Activated T-helper 2 cell treated with anti-CD3 and anti-CD28 coated beads, Interferon-gamma antibody, Interleukin-2, Interleukin-4, amounts not matched to agents 10 μg/mL and 5 μg/mL and 100 μg/mL, durations not matched to agents 14 hours and 24 hours and 36 hours (primary cell): ENCODE data around the gene ROCK2. TPM values are rescaled to one million over a fixed set of nuclear protein-coding genes. Genes with fewer than 3 reads are reported as not detected.

Experiments
- DNase-seq: peaks from one replicate; pipeline ENCODE4 v3.0.0; 2021; ENCODE audit warnings: low spot score
- H3K27ac Mint-ChIP-seq: one replicate; pipeline ENCODE4 v1.8.0; 2021; ENCODE audit warnings: mixed read lengths
- H3K27me3 Mint-ChIP-seq: one replicate; pipeline ENCODE4 v1.8.0; 2021; ENCODE audit warnings: low read depth, mixed read lengths
- H3K36me3 Mint-ChIP-seq: one replicate; pipeline ENCODE4 v1.8.0; 2021; ENCODE audit warnings: low read depth, mixed read lengths
- H3K4me1 Mint-ChIP-seq: one replicate; pipeline ENCODE4 v1.8.0; 2021; ENCODE audit warnings: low read depth, mixed read lengths
- H3K4me3 Mint-ChIP-seq: one replicate; pipeline ENCODE4 v1.8.0; 2021; ENCODE audit warnings: low read depth, mild to moderate bottlenecking, moderate library complexity, mixed read lengths
- H3K9me3 Mint-ChIP-seq: one replicate; pipeline ENCODE4 v1.8.0; 2021; ENCODE audit warnings: mixed read lengths
- intact Hi-C: fragments of 100-400 bp; cut with micrococcal nuclease; formaldehyde crosslinking; loops from one replicate; pipeline ENCODE4 v1.15.1; 2023
- total RNA-seq: library from RNA; stranded (reverse); gene quantifications from 2 replicates; pipeline ENCODE4 v1.2.3, GENCODE V29; 2022

Gene ROCK2
- total RNA-seq, 1 donor from 2014 or later: 20.6 TPM

DNA sequence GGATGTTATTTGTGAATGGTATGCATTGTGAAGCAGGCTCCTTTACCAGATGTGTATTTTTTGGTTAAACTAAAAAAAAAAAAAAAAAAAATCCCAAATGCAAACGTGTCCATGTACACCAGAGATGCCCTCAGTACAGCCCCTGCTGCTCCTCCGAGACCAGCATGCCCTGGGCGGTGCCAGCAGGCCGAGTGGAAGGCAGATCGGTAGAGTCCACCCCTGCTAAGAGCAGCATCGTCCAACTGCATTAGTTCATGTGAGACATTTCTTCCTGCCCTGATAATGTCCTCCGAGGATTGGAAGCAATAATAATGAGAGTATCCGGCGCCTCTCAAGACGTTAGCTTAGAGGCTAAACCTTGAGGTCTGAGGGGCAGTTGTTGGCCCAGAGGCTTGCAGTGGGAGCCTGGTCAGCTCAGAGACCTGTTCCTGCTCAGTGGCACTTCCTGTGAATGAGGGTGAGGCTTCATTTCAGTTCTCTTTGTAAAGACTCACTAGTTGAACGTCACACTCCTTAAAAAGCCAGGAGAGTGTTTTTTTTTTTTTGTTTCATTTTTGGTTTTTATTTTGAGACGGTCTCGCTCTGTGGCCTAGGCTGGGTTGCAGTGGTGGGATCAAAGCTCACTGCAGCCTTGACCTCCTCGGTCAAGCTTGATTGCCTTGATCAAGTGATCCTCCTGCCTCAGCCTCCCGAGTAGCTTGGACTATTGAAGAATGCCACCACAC, 183.5 kb downstream of the ROCK2 start:
- Mint-ChIP-seq H3K4me3 (peak overlapping the region; percentile 8), H3K9me3 (no peaks in the 10 kb centered on the region), H3K27ac (peak overlapping the region; percentile 79), H3K27me3 (no peaks in the 10 kb centered on the region), H3K4me1 (peaks cover 9% of the 10 kb centered on the region), H3K36me3 (no peaks in the 10 kb centered on the region)
- DNase-seq: no peak
- intact Hi-C loops: no loop called here

GRCh38 chr2:11160256-11160655, 184.2 kb downstream of the ROCK2 start:
- H3K27me3 Mint-ChIP-seq: no peaks in the 10 kb centered on the region
- no peak for DNase-seq
- H3K27ac Mint-ChIP-seq: peak overlapping the region; percentile 9
- no peaks in the 10 kb centered on the region for H3K36me3 Mint-ChIP-seq
- H3K4me1 Mint-ChIP-seq: peaks cover 11% of the 10 kb centered on the region
- H3K4me3 Mint-ChIP-seq: no peak overlapping the region
- no peaks in the 10 kb centered on the region for H3K9me3 Mint-ChIP-seq
- intact Hi-C loops: no loop called here

- DNase-seq: no peak
- intact Hi-C loops: loop anchor here (5.0 to 10.0 kb wide), 3 partner anchors 113 to 1315 kb away; partner anchors contain the start of gene TAF1B
- Mint-ChIP-seq H3K4me1 (peaks cover 11% of the 10 kb centered on the region), H3K36me3 (no peaks in the 10 kb centered on the region), H3K27ac (no peak overlapping the region), H3K27me3 (no peaks in the 10 kb centered on the region), H3K9me3 (no peaks in the 10 kb centered on the region), H3K4me3 (no peak overlapping the region)
Observed at GRCh38 chr2:11159574-11160170, 184.8 kb downstream of the ROCK2 start.

GRCh38 chr2:11158916-11159573, 185.4 kb downstream of the ROCK2 start:
- no peaks in the 10 kb centered on the region for H3K9me3 Mint-ChIP-seq
- no peaks in the 10 kb centered on the region for H3K27me3 Mint-ChIP-seq
- no peak overlapping the region for H3K27ac Mint-ChIP-seq
- H3K4me3 Mint-ChIP-seq: no peak overlapping the region
- H3K36me3 Mint-ChIP-seq: no peaks in the 10 kb centered on the region
- H3K4me1 Mint-ChIP-seq: peaks cover 15% of the 10 kb centered on the region
- intact Hi-C loops: loop anchor here (5.0 to 10.0 kb wide), 3 partner anchors 113 to 1314 kb away; partner anchors contain the start of gene TAF1B
- no peak for DNase-seq

DNA sequence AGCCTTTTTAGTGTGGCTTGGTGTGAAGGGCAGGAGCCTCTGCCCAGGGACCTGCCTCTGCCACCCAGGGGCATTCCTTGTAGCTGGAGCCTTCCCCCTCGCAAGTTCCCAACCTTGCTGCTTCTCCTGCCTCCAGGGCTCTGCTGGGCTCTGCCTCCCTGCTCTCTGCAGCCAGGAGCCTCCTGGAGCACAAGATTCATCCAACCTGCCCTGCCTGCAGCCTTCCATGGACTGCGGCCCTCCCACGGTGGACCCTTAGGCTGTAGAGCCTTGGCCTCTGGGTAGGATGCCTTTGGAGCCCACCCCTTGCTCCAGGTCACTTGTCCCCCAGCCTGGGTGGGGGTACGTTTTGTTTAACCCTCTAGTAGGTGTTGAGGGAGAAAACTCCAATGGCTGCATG, 186.7 kb downstream of the ROCK2 start:
- intact Hi-C loops: loop anchor here (5.0 to 10.0 kb wide), 3 partner anchors 115 to 1313 kb away; partner anchors contain the start of gene TAF1B

GRCh38 chr2:11157296-11157695, 187.1 kb downstream of the ROCK2 start:
- Mint-ChIP-seq H3K36me3 (no peaks in the 10 kb centered on the region), H3K4me1 (peaks cover 15% of the 10 kb centered on the region), H3K4me3 (no peak overlapping the region), H3K27me3 (peaks cover 5% of the 10 kb centered on the region), H3K27ac (no peak overlapping the region), H3K9me3 (no peaks in the 10 kb centered on the region)
- intact Hi-C loops: loop anchor here (5.0 to 10.0 kb wide), 3 partner anchors 115 to 1312 kb away; partner anchors contain the start of gene TAF1B
- DNase-seq: no peak

More for the DNA sequence above, 186.7 kb downstream of the ROCK2 start:
- Mint-ChIP-seq H3K4me1 (peaks cover 15% of the 10 kb centered on the region), H3K4me3 (no peak overlapping the region), H3K27me3 (peaks cover 2% of the 10 kb centered on the region), H3K36me3 (no peaks in the 10 kb centered on the region), H3K9me3 (no peaks in the 10 kb centered on the region), H3K27ac (no peak overlapping the region)
- DNase-seq: no peak

- Mint-ChIP-seq H3K27ac (no peak overlapping the region), H3K4me3 (peak overlapping the region; percentile 78), H3K27me3 (peaks cover 11% of the 10 kb centered on the region), H3K9me3 (no peaks in the 10 kb centered on the region), H3K4me1 (peaks cover 15% of the 10 kb centered on the region), H3K36me3 (no peaks in the 10 kb centered on the region)
- intact Hi-C loops: loop anchor here (5.0 to 10.0 kb wide), 3 partner anchors 116 to 1312 kb away; partner anchors contain the start of gene TAF1B
- no peak for DNase-seq
Observed at GRCh38 chr2:11156396-11157075, 187.9 kb downstream of the ROCK2 start.

GRCh38 chr2:11155381-11156035, 188.9 kb downstream of the ROCK2 start, which contains the start of gene SLC66A3:
TSS of gene SLC66A3 (plus strand) at chr2:11155467. CDS start at chr2:11155547, 80 bp downstream.
- intact Hi-C loops: loop anchor here (1.0 to 10.0 kb wide), 6 partner anchors 23 to 1311 kb away; partner anchors contain the start of genes ROCK2 and TAF1B
- H3K4me3 Mint-ChIP-seq: peak within 1 kb of the TSS; percentile 83
- H3K27me3 Mint-ChIP-seq: peaks cover 13% of the 10 kb centered on the region
- H3K9me3 Mint-ChIP-seq: no peaks in the 10 kb centered on the region
- no peak for DNase-seq
- H3K36me3 Mint-ChIP-seq: no peaks in the 10 kb centered on the region
- peaks cover 10% of the 10 kb centered on the region for H3K4me1 Mint-ChIP-seq
- peak within 1 kb of the TSS; percentile 75 for H3K27ac Mint-ChIP-seq

- DNase-seq: peak; percentile 94
- Mint-ChIP-seq H3K27ac (peak overlapping the region; percentile 75), H3K4me3 (peak overlapping the region; percentile 83)
Observed at GRCh38 chr2:11154923-11155380, 189.5 kb downstream of the ROCK2 start.

GRCh38 chr2:11154016-11154922, 190.2 kb downstream of the ROCK2 start:
- no peak for DNase-seq
- H3K9me3 Mint-ChIP-seq: no peaks in the 10 kb centered on the region

More at GRCh38 chr2:11154923-11155380, 189.5 kb downstream of the ROCK2 start:
- Mint-ChIP-seq H3K4me1 (peaks cover 9% of the 10 kb centered on the region), H3K9me3 (no peaks in the 10 kb centered on the region), H3K36me3 (no peaks in the 10 kb centered on the region), H3K27me3 (peaks cover 13% of the 10 kb centered on the region)
- intact Hi-C loops: loop anchor here (1.0 to 10.0 kb wide), 6 partner anchors 23 to 1310 kb away; partner anchors contain the start of genes ROCK2 and TAF1B

GRCh38 chr2:11152591-11152990, 191.8 kb downstream of the ROCK2 start:
- no peak for DNase-seq
- peaks cover 9% of the 10 kb centered on the region for H3K4me1 Mint-ChIP-seq
- H3K4me3 Mint-ChIP-seq: no peak overlapping the region
- H3K27ac Mint-ChIP-seq: no peak overlapping the region
- H3K27me3 Mint-ChIP-seq: peaks cover 13% of the 10 kb centered on the region
- intact Hi-C loops: loop anchor here (10.0 kb wide), 2 partner anchors 622 to 1308 kb away; partner anchors contain the start of gene TAF1B
- no peaks in the 10 kb centered on the region for H3K9me3 Mint-ChIP-seq
- no peaks in the 10 kb centered on the region for H3K36me3 Mint-ChIP-seq

More at GRCh38 chr2:11154016-11154922, 190.2 kb downstream of the ROCK2 start:
- Mint-ChIP-seq H3K4me1 (peaks cover 9% of the 10 kb centered on the region), H3K36me3 (no peaks in the 10 kb centered on the region), H3K27ac (peak overlapping the region; percentile 75), H3K27me3 (peaks cover 13% of the 10 kb centered on the region), H3K4me3 (peak overlapping the region; percentile 83)
- intact Hi-C loops: loop anchor here (2.0 to 10.0 kb wide), 3 partner anchors 191 to 1309 kb away; partner anchors contain the start of genes ROCK2 and TAF1B
